Eye (tissue), 1 donor: ENCODE data around the gene TRMT2A.

Experiments
- DNase-seq: peaks from one replicate; pipeline ENCODE4 v3.0.0-alpha.2; 2015

The TRMT2A gene

DNA sequence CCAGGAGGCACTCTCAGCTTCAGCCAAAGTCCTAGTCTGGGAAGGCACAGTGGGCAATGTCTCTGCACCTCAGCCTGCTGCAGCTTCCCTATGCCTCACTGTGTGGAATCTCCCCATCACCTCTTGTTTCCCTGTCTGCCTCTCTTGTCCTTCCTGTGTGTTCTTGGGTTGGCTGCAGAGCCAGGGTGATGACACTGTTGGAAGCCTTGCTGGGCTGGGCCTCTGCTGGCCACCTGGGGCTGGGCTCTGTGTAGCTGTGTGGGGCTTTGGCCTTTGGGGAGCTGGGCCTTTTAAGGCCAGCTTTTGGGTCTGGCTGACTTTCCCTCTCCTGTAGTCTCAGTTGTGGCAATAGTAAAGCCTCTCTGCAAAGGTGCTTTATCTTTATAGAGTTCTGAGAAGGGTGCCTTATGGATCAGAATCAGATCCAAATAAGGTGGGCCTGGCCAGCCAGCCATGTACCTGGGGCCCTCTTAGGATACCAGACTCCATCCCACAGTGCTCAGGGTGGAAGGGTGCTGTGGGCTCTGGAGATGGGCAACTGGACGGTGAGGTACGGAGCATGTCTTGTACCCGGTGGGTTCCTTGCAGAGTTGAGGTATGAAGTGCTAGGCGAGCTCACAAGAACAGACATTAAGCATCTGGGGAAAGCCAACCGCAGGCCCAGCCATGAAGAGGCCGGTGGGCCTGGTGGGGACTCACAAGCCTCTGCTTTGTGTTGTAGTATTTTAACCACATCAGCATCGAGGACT is 11.4 kb downstream of the TRMT2A start:
- no peak for DNase-seq

DNA sequence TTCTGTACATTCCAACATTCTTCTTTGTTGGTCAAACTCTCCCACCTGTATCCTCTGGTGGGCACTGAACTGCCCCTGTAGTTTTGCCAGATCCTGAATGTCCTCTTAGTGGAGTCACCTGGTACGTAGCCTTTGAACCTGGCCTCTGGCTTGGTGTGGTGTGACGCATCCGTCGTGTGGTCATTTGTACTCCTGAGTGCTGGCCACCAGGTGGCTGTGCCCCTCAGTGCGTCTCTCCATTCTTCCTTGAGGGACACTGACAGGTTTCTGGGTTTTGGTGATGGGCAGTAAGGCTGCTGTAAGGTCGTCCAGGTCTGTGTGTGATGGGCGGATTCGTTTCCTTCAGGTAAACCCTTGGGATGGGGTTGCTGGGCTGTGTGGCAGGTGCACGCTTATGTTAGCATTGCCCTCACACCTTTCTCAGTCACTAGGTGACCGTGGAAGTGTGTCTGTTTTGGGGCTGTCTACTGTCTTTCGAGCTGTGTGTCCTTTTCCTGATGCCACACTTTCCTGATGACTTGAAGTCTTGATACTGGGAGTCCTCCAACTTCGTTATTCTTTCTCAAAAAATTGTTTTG is 14.7 kb downstream of the TRMT2A start:
- DNase-seq, result no peak

DNA sequence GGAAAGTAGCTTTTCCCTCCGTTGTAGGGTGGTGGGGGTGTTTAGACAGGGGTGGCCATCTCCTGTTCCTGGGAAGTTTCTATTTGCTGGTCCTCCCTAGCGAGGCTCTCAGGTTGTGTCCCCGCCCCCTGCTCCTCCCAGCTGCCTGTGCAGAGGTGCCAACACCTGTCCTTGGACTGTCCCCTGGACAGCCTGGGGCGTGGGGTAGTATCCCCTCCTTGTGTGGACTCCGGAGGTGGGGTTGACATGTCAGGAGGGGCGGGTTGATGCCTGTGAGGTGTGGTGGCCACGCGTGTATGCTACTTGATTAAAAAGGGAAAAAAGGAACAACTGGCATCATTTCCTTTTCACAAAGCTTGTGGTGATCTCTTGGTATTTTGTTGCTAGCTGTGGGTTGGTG is 15.4 kb downstream of the TRMT2A start:
- no peak for DNase-seq

DNA sequence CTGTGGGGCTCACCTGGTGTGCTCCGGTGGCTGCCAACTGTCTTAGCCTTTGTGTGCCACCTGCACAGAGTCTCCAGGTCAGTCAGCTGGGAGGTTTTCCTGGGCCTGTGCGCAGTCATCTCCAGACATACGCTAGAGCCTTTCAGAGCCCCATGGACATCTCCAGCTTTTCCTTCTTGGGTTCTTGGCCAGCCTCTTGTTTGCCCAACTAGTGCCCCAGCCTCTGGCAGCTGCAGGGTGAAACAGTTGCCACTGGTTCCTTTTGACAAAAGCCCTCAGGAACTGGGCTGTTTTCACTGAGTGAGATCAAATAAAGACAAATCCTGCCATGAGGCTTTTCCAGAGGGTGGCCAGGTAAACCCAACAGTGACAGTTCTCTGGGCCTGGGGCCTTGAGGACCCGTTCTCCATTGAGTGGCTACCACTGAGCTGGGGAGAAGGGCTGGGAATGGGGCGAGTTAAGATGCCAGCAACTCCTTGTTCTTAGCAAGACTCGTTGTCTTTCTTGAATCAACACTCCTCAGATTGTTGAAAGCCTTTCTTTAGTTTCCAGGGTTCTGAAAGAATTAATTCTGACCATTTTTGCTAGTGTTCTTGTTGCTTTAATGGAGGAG is 17.8 kb downstream of the TRMT2A start:
- no peak for DNase-seq

DNA sequence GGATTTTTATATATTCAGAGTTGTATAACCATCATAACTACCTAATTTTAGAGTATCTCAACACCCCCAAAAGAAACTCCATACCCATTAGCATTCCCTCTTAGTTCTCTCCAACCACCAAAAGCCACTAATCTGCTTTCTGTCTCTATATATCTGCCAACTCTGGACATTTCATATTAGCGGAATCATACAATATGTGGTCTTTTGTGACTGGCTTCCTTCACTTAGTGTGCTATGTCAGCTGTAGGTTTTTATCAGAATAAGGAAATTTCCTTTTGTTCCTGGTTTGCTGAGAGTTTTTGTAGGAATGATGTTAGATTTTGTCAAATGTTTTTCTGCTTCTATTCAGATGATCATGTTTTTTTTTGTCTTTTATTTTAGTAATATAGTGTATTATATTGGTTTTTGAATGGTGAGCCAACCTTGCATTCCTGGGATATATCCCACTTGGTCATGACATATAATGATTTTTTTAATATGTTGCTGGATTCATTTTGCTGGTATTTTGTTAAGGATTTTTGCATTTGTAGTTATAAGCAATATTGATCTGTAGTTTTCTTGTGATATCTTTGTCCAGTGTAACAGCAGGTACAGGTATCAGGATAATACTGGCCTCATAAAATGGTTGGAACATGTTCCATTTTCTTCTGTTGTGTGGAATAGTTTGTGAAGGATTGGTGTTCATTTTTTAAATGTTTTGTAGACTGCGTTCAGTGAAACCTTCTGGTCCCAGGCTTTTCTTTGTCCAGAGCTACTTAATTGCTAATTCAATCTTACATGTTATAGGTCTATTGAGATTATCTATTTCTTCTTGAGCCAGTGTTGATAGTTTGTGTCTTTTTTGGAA is 20.2 kb downstream of the TRMT2A start:
- no peak for DNase-seq

DNA sequence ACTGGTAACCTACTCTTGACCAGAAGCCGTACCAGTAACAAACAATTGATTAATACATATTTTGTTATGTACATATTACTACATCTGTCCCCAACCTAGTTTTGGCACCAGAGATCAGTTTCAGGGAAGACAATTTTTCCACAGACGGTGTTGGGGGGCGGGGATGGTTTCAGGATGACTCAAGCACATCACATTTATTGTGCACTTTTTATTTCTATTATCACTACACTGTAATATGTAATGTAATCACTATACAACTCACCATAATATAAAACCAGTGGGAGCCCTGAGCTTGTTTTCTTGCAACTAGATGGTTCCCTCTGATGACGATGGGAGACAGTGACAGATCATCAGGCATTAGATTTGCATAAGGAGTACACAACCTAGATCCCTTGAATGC is 21.5 kb downstream of the TRMT2A start:
- DNase-seq, result no peak

DNA sequence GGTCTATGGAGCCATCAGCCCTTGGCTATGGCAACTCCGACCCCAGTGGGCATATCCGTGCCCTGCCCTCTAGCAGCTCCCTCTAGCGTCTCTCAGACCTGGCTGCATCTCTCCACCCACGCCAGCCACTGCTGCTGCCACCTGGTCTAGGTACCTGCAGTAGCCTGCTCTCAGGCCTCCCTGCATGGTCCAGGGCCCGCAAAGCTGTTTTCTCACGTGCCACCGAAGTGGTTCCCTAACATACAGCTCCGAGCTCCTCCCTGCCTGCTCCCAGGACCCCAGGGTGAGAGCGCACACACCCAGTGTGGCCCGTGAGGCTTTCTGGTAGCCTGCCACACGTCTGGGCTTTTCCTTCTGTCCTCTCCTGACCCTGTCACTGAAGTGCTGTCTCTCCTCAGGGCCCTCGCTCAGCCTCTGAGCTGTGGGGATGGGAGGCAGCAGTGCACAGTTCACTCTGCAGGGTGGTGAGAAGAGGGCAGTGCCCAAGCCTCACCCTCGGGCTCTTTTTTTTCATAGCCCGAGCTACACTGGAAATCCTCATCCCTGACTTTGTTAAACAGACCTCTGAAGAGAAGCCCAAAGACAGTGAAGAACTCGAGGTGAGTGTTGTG is 22.7 kb downstream of the TRMT2A start:
- no peak for DNase-seq

DNA sequence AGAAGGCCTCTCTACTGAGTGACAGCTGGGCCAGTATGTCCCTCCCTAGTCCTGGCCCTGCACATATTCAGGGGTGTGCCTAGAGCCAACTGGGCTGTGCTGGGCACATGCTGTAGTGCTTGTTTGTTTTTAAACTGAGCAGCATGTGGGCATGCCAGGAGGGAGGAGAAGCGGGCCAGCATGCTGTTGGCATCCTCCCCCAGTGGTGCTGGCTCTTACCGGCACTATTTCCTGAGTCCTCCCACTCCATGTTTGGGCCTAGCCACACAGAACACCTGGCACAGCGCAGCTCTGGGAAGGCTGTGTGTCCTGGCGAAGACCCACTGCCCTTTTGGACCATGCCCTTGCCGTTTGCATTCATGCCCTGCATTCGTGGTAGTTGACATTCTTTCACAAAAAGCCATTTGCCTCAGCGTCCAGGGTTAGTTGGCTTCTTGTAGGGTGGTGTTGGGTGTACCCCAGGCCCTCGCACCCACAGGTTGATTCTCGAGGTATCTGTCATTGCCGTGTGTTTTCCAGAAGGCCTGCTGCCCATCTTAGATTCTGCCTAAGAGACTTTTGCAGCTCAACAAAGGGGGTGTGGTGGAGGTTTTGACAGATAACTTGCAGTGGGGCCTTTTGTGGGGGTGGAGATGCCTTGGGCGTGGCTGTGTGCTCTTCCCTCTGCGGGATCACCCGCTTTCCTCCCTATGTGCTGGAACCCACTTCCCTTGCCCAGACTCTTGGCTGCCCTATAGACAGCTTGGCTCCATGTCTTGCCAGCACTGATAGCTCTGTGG is 23.4 kb downstream of the TRMT2A start:
- DNase-seq, result no peak

DNA sequence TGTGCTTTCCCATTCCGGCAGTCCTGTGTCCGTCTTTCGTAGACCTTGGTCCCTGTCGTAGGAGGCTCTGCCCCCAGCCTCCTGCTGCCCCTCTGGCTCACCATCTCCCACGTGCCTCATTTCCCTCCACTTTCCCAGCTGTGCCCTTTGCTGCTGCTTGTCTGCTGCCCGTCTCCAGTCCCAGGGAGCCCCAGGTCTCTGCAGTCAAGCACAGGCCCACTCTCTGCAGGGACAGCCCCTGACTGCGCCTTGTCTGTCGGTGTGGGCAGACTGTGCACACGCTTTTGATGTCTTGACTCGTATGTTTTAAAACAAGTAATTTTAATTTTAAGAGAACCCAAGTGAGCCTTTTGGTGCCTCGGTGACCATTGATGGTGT is 24.6 kb downstream of the TRMT2A start:
- DNase-seq, result no peak

DNA sequence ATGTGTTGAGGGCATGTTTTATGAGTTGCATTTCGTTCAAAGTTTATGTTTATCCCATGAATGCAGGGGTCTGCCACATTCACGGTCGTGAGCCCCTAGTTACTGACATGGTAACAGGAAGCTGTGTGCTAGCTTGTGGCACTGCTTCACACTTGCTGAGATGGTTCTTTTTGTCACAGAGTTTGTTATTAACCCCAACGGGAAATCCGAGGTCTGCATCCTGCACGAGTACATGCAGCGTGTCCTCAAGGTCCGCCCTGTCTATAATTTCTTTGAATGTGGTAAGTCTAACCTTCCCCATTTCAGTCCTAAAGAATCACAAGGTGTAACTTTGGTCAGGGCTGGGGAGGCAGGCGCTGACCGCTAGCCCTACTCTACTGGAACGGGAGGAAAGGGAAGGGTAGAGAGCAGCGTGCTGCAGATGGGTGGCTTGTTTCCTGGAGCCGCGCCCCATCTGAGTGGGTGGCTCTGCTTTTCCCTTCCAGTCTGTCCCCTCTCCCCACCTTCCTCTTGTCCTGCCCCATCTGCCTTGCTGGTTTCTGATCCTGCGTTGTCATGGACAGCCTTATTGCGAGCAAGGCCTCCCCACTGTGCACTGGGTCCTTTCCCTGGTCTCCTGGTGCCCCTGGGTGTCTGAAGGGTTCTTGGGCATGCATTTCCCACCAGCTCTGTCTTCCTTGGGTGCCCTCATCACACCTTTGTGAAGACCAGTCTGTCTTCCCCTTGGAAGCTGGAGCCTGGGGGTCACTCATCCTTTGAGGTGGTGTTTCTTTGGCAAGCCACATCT is 25.1 kb downstream of the TRMT2A start:
- no peak for DNase-seq

DNA sequence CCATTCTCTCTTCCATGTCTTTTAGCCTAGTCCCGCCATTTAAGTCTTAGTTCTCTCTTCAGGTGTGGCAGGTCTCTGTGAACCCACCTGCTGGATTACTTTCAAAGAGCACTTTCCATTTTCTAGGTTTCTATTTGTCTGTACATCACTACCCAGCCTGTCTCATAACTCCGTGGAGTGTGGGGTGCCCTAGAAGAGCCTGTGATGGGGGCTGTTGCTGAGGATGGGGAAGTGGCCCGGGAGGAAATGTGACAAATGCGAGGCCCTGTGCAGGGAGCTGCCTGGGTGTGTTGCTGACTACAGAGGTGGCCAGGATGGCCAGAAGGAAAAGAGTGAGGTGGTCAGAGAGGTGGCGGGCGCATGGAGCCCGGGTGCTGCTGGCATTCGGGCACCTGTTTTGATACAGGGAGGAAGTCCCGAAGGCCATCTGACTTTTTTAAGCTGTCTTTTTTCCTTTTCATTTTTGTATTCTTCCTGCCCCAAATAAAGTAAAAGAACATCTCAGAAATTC is 26.2 kb downstream of the TRMT2A start:
- DNase-seq, result no peak

DNA sequence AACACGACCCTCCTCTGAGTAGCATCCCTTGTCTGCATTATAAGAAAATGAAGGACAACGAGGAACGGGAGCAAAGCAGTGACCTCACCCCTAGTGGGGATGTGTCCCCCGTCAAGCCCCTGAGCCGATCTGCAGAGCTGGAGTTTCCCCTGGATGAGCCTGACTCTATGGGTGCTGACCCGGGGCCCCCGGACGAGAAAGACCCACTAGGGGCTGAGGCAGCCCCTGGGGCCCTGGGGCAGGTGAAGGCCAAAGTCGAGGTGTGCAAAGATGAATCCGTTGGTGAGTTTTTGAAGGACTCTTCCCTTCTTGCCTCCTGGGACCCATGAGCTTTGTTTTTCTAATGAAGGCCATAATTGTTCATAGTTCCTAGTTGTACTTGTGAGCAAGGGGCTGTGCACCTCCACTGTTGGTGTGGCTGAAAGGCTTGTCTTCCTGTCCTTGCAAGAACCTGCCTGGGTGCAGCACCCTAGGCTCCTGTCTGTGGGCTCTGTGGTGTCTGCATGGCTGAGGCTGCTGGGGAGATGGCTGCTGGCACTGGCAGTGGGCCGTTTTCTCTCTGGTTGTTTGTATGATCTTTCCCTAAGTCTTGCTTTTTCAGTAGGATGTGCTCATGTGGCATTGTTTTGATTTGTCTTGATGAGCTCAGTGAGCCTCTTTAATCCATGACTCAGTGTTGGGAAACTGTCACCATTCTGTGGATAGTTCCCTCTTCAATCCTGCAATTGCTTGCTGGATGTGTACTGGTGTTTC is 26.9 kb downstream of the TRMT2A start:
- no peak for DNase-seq

DNA sequence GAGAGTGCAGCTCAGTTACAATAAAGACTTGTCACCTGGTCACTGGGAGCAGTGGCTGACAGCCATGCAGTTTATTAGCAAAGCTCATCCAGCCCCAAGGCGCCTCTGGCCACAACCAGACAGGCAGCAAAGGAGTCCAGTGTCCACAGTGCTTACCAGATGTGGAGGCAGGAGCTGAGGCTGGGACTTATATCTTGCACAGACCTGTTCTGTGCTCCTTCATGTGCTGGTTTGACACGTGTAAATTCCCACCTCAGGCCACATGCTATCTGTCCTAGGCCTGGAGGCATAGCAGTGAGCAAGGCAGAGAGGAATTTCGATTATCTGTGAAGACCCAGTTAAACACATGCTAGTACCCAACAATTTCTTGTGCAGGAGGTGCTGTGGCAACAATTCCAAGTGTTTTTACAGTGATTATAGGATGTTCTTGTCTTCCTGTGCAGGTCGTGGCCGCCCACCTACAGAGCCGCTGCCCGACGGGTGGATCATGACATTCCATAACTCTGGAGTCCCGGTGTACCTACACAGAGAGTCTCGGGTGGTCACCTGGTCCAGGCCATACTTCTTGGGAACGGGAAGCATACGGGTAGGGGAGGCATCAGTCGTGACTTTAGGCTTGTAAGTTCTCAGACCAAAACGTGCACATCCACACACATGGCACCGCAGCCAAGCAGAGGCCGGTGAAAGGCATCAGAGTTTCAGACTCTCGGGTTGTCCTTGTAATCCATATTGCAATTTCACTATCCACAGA is 27.6 kb downstream of the TRMT2A start:
- DNase-seq, result no peak

DNA sequence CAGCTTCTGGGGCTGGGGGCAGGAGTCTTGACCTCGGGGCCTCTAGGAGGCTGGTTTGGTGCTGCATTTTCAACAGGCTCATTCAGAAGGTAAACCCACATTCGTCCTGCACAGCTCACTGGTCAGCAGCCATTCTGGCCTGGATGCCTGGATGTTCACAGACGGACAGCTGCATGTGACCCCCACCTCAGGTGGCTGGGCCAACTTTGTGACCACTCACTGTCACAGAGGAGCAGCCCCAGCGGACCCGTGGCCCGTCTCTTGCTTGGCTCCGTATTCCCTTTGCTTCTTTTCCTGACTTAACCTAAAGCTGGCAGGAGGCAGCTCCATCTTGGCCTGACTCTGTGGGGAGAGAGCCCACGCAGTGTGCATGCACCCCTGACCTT is 28.8 kb downstream of the TRMT2A start:
- no peak for DNase-seq

DNA sequence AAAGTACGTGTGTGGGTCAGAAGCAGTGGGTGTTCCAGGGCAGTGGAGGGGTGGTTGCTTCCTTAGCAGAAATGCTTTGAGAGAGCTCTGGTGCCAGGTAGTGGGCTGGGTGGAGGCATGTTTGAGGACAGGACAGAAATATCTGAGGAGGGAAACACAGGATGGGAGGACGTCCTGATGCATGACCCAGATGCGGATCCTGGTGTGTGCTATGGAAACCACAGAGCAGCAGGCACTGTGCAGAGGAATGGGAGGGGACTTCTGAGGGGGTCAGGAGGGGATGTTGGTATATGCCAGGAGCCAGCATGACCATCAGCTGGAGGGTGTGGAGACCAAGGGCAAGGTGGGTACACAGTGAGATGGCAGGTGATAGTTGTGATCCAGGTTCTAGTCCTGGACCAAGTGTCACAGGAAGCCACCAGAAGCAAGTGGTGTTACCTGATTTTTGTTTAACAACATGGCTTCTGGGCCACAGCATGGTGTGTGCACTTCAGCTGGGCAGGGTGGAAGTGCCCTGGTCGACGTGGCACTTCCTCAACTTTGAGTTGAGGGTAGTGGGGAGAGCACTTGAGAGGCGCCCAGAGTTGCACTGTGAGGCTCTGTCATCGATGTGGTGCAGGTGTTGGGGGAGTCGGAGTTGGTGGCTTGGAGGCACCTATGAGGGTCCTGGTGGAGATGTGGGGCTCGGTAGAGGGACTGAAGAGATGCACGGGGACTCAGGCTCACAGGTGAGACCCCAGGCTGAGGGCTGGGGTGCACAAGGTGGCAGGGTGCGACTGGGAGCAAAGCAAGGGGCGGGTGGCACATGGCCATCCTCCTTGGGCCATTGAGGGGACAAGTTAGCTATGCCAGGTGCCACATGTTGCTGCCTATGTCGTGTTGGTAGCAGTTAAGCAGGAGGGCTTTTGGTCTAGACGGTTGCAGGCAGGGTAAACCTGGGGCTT is 29.4 kb downstream of the TRMT2A start:
- DNase-seq, result no peak

DNA sequence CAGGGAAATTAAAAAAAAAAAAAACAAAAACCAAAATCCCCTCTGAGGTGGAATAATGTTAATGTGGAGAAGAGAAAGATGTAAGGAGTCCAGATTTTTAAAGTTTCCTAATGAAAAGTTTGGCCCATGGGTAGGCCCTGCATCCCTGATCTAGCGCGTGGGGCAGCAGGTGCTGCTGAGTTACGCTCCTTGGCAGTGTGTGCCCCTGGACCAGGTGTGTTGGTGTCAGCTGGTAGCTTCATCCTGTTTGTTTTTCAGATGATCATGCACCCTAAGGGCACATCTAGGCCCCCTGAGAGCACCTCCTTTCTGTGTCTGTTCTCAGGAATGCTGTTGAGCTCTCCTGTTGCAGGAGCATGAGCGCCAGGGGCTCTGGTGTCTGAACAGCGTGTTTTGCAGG is 30.3 kb downstream of the TRMT2A start:
- no peak for DNase-seq

DNA sequence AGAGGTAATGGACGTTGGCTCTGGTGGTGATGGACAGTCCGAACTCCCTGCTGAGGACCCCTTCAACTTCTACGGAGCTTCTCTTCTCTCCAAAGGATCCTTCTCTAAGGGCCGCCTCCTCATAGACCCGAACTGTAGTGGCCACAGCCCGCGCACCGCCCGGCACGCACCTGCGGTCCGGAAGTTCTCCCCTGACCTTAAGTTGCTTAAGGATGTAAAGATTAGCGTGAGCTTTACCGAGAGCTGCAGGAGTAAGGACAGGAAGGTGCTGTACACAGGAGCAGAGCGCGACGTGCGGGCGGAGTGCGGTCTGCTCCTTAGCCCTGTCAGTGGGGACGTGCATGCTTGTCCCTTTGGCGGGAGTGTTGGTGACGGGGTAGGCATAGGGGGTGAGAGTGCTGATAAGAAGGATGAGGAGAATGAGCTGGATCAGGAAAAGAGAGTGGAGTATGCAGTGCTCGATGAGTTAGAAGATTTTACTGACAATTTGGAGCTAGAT is 30.9 kb downstream of the TRMT2A start:
- DNase-seq, result no peak

DNA sequence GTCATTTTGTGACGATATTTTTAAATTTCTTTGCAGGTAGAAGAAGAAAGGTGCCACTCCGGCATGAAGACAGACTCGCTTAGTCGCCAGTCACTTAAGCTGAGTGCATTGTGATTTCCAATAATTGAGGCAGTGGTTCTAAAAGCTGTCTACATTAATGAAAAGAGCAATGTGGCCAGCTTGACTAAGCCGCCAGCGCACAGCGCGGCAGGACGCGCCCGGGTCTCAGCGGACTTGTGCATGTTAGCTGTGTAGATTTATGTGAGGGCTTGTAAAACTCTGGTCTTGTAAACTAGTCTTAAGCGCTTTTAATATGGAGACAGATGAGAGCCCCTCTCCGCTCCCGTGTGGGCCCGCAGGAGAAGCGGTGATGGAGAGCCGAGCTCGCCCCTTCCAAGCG is 31.4 kb downstream of the TRMT2A start:
- DNase-seq, result no peak
